H9 (cell line): Measurements from ENCODE around the gene DBR1. TPM values are rescaled to one million over a fixed set of nuclear protein-coding genes. Genes with fewer than 3 reads are reported as not detected.

Experiments used
- DNase-seq: peaks from one replicate; pipeline ENCODE4 v3.0.0-alpha.2; 2017
- H2AFZ ChIP-seq: one replicate; pipeline ENCODE4 v1.6.1; 2013; ENCODE audit warnings: mild to moderate bottlenecking, low read length, control low read depth, moderate library complexity
- H2AK5ac ChIP-seq: 2 replicates; pipeline ENCODE4 v1.6.1; 2013; ENCODE audit warnings: low read length, control low read depth, mixed read lengths; ENCODE audit not compliant: insufficient read length
- H2BK120ac ChIP-seq: one replicate; pipeline ENCODE4 v1.6.1; 2013; ENCODE audit warnings: low read depth, mild to moderate bottlenecking, low read length, control low read depth, inconsistent platforms; ENCODE audit not compliant: poor library complexity, severe bottlenecking
- H2BK12ac ChIP-seq: 2 replicates; pipeline ENCODE4 v1.6.1; 2013; ENCODE audit warnings: low read length, control low read depth, mixed read lengths, low read depth; ENCODE audit not compliant: insufficient read length
- H2BK15ac ChIP-seq: 2 replicates; pipeline ENCODE4 v1.6.1; 2013; ENCODE audit warnings: low read depth, low read length, control low read depth
- H2BK20ac ChIP-seq: one replicate; pipeline ENCODE4 v1.6.1; 2013; ENCODE audit warnings: low read depth, mild to moderate bottlenecking, low read length, control low read depth, inconsistent platforms; ENCODE audit not compliant: poor library complexity, severe bottlenecking
- H2BK5ac ChIP-seq: 2 replicates; pipeline ENCODE4 v1.6.1; 2013; ENCODE audit warnings: low read length, control low read depth, mixed read lengths; ENCODE audit not compliant: insufficient read length
- H3K14ac ChIP-seq: 2 replicates; pipeline ENCODE4 v1.6.1; 2013; ENCODE audit warnings: low read length, control low read depth; ENCODE audit not compliant: insufficient read depth
- H3K18ac ChIP-seq: 2 replicates; pipeline ENCODE4 v1.6.1; 2013; ENCODE audit warnings: low read depth, mild to moderate bottlenecking, mixed read lengths, low read length, control low read depth; ENCODE audit not compliant: insufficient read length
- H3K23ac ChIP-seq: 2 replicates; pipeline ENCODE4 v1.6.1; 2013; ENCODE audit warnings: low read length, control low read depth, mixed read lengths, low read depth; ENCODE audit not compliant: insufficient read length
- H3K23me2 ChIP-seq: 2 replicates; pipeline ENCODE4 v1.6.1; 2013; ENCODE audit warnings: low read depth, mild to moderate bottlenecking, mixed read lengths, low read length, control low read depth; ENCODE audit not compliant: insufficient read length, poor library complexity, severe bottlenecking
- H3K27ac ChIP-seq: 2 replicates; pipeline ENCODE4 v1.5.1; 2013; ENCODE audit warnings: low read length, control low read depth, mixed read lengths, low read depth; ENCODE audit not compliant: insufficient read length
- H3K27me3 ChIP-seq: 2 replicates; pipeline ENCODE4 v1.6.1; 2013; ENCODE audit warnings: low read length, control low read depth, inconsistent platforms; ENCODE audit not compliant: insufficient read depth
- H3K4ac ChIP-seq: 2 replicates; pipeline ENCODE4 v1.6.1; 2013; ENCODE audit warnings: low read depth, mild to moderate bottlenecking, control low read depth, inconsistent platforms, low read length, moderate library complexity
- H3K4me1 ChIP-seq: 2 replicates; pipeline ENCODE4 v1.6.1; 2013; ENCODE audit warnings: low read length, control low read depth, inconsistent platforms; ENCODE audit not compliant: insufficient read depth
- H3K4me2 ChIP-seq: 2 replicates; pipeline ENCODE4 v1.6.1; 2013; ENCODE audit warnings: low read length, control low read depth, mixed read lengths; ENCODE audit not compliant: insufficient read length, insufficient read depth
- H3K56ac ChIP-seq: 2 replicates; pipeline ENCODE4 v1.6.1; 2013; ENCODE audit warnings: low read depth, mild to moderate bottlenecking, mixed read lengths, low read length, control low read depth; ENCODE audit not compliant: insufficient read length
- H3K79me1 ChIP-seq: 2 replicates; pipeline ENCODE4 v1.6.1; 2013; ENCODE audit warnings: low read depth, mild to moderate bottlenecking, moderate library complexity, low read length, control low read depth, inconsistent platforms; ENCODE audit not compliant: insufficient read depth, poor library complexity, severe bottlenecking
- H3K79me2 ChIP-seq: 2 replicates; pipeline ENCODE4 v1.6.1; 2013; ENCODE audit warnings: low read length, control low read depth, inconsistent platforms; ENCODE audit not compliant: insufficient read depth
- H3K9ac ChIP-seq: 2 replicates; pipeline ENCODE4 v1.6.1; 2013; ENCODE audit warnings: low read length, control low read depth, mixed read lengths; ENCODE audit not compliant: insufficient read length; ENCODE audit errors: extremely low read depth
- H3K9me3 ChIP-seq: one replicate; pipeline ENCODE4 v1.6.1; 2013; ENCODE audit warnings: low read depth, low read length, inconsistent platforms; ENCODE audit not compliant: control insufficient read depth
- H3T11ph ChIP-seq: one replicate; pipeline ENCODE4 v1.6.1; 2013; ENCODE audit warnings: mild to moderate bottlenecking, low read length, control low read depth, inconsistent platforms
- H4K20me1 ChIP-seq: one replicate; pipeline ENCODE4 v1.6.1; 2013; ENCODE audit not compliant: control insufficient read depth, insufficient read length, insufficient read depth
- H4K5ac ChIP-seq: 2 replicates; pipeline ENCODE4 v1.6.1; 2013; ENCODE audit warnings: low read depth, mild to moderate bottlenecking, mixed read lengths, low read length, control low read depth; ENCODE audit not compliant: insufficient read length
- H4K8ac ChIP-seq: replicated peaks from 2 replicates; pipeline ENCODE4 v1.6.1; 2013; ENCODE audit warnings: low read length, control low read depth, mixed read lengths, low read depth; ENCODE audit not compliant: insufficient read length
- H4K91ac ChIP-seq: 2 replicates; pipeline ENCODE4 v1.6.1; 2013; ENCODE audit warnings: low read depth, mild to moderate bottlenecking, moderate library complexity, mixed read lengths, low read length, control low read depth; ENCODE audit not compliant: insufficient read length
- H3K27ac Mint-ChIP-seq, 3 experiments: 2 replicates in 2 of 3; 3 replicates in 1 of 3; pipeline ENCODE4 v1.8.0; 2020 to 2021; ENCODE audit warnings: mixed read lengths in 3 of 3, mild to moderate bottlenecking in 1 of 3, moderate library complexity in 1 of 3
- H3K27me3 Mint-ChIP-seq: 2 replicates; pipeline ENCODE4 v1.8.0; 2021; ENCODE audit warnings: low read depth, mild to moderate bottlenecking, moderate library complexity, mixed read lengths
- H3K36me3 Mint-ChIP-seq, 3 experiments: 2 replicates in 2 of 3; 3 replicates in 1 of 3; pipeline ENCODE4 v1.8.0; 2020 to 2021; ENCODE audit warnings: low read depth in 3 of 3, mixed read lengths in 3 of 3; ENCODE audit not compliant: insufficient read depth in 1 of 3
- H3K4me1 Mint-ChIP-seq, 2 experiments: 2 replicates each; pipeline ENCODE4 v1.8.0; 2020; ENCODE audit warnings: mixed read lengths in 2 of 2
- H3K4me3 Mint-ChIP-seq, 2 experiments: 2 replicates in 1 of 2; 3 replicates in 1 of 2; pipeline ENCODE4 v1.8.0; 2020 to 2021; ENCODE audit warnings: mild to moderate bottlenecking in 2 of 2, mixed read lengths in 2 of 2, moderate library complexity in 1 of 2
- H3K9me3 Mint-ChIP-seq, 2 experiments: 2 replicates in 1 of 2; 3 replicates in 1 of 2; pipeline ENCODE4 v1.8.0; 2020; ENCODE audit warnings: mild to moderate bottlenecking in 2 of 2, mixed read lengths in 2 of 2, moderate library complexity in 1 of 2
- WGBS: extraction: QIAGEN DNeasy Blood & Tissue Kit; methylation state at CpG from one replicate; pipeline ENCODE4 v1.1.7; 2013; ENCODE audit warnings: missing lambda C conversion rate, low lambda C conversion rate, mixed read lengths; ENCODE audit not compliant: insufficient read length; ENCODE audit errors: extremely low coverage; 5-methylcytosine and 5-hydroxymethylcytosine counted together
- total RNA-seq: library from RNA; stranded (reverse); gene quantifications from 2 replicates; pipeline ENCODE4 v1.2.1, GENCODE V29; 2021
- TF ChIP-seq, protein P1 (sequence below): fragments of 200-600 bp; sonication (generic); conservative IDR thresholded peaks from 3 replicates; pipeline ENCODE4 v1.8.0; 2021; ENCODE audit warnings: antibody characterized with exemption, mild to moderate bottlenecking

Gene DBR1
- total RNA-seq, 1 experiment from 2014 or later, result 21.6 TPM

- Histone ChIP-seq H3K4me2 (no peak overlapping the region), H3K23ac (no peak overlapping the region), H3K4ac (no peak overlapping the region), H3K79me2 (no peaks in the 10 kb centered on the region; the same call in 1 of the 2 replicates), H3T11ph (no peak overlapping the region), H3K18ac (no peak overlapping the region), H4K8ac (no peak overlapping the region), H3K27me3 (no peaks in the 10 kb centered on the region), H3K23me2 (no peaks in the 10 kb centered on the region), H2BK120ac (no peak overlapping the region), H3K9ac (no peak overlapping the region), H3K79me1 (no peaks in the 10 kb centered on the region), H3K14ac (no peak overlapping the region), H3K56ac (no peak overlapping the region), H2AFZ (no peak overlapping the region), H3K4me1 (no peaks in the 10 kb centered on the region), H3K27ac (no peak overlapping the region), H2AK5ac (no peak overlapping the region), H2BK5ac (no peak overlapping the region), H2BK20ac (no peak overlapping the region), H3K9me3 (no peaks in the 10 kb centered on the region), H2BK12ac (no peak overlapping the region), H4K20me1 (no peaks in the 10 kb centered on the region), H2BK15ac (no peak overlapping the region), H4K91ac (no peak overlapping the region), H4K5ac (no peak overlapping the region)
- H3K27ac Mint-ChIP-seq, result peak overlapping the region in 2 of 3 experiments; percentile 14 to 22; a peak in 3 of 7 replicates
- TF ChIP-seq, protein P1, sequence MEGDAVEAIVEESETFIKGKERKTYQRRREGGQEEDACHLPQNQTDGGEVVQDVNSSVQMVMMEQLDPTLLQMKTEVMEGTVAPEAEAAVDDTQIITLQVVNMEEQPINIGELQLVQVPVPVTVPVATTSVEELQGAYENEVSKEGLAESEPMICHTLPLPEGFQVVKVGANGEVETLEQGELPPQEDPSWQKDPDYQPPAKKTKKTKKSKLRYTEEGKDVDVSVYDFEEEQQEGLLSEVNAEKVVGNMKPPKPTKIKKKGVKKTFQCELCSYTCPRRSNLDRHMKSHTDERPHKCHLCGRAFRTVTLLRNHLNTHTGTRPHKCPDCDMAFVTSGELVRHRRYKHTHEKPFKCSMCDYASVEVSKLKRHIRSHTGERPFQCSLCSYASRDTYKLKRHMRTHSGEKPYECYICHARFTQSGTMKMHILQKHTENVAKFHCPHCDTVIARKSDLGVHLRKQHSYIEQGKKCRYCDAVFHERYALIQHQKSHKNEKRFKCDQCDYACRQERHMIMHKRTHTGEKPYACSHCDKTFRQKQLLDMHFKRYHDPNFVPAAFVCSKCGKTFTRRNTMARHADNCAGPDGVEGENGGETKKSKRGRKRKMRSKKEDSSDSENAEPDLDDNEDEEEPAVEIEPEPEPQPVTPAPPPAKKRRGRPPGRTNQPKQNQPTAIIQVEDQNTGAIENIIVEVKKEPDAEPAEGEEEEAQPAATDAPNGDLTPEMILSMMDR, result no peak
- no peaks in the 10 kb centered on the region for H3K9me3 Mint-ChIP-seq
- no peak for DNase-seq
- no CpG with 5 or more reads among the region's 1 CpG for WGBS
- no peak overlapping the region for H3K4me3 Mint-ChIP-seq
- peaks cover 7 to 18% (median 18%) of the 10 kb centered on the region in 3 experiments; a peak in 6 of 7 replicates for H3K36me3 Mint-ChIP-seq
- peaks cover 9 to 20% of the 10 kb centered on the region in 2 experiments for H3K4me1 Mint-ChIP-seq
- H3K27me3 Mint-ChIP-seq, result no peaks in the 10 kb centered on the region; the same call in 1 of the 2 replicates
Observed at GRCh38 chr3:138219255-138219654, 44.5 kb upstream of the DBR1 start.
